GM19035 (cell line): ENCODE data around the gene CFDP1.
"Not testable (repeated sequence)": the region's sequence is repeated elsewhere in the genome, so short reads cannot be mapped to it uniquely, and the experiment has no call there.

Experiments used
- ATAC-seq: cut with Tn5 transposase; IDR thresholded peaks from one replicate; pipeline ENCODE4 v1.9.1; 2021; ENCODE audit not compliant: unreplicated experiment

CFDP1 gene

GRCh38 chr16:75304521-75305363 lies 128.6 kb downstream of the CFDP1 start:
- no peak for ATAC-seq

GRCh38 chr16:75301804-75302203 lies 131.5 kb downstream of the CFDP1 start:
- ATAC-seq: no peak

- ATAC-seq: no peak
Observed at GRCh38 chr16:75298267-75298666, 135.0 kb downstream of the CFDP1 start.

GRCh38 chr16:75296606-75297005 lies 136.7 kb downstream of the CFDP1 start:
- no peak for ATAC-seq

GRCh38 chr16:75294773-75295459 lies 138.4 kb downstream of the CFDP1 start:
- ATAC-seq: no peak

- no peak for ATAC-seq
Observed at GRCh38 chr16:75293772-75294171, 139.5 kb downstream of the CFDP1 start.

GRCh38 chr16:75293173-75293572 lies 140.1 kb downstream of the CFDP1 start:
- no peak for ATAC-seq

GRCh38 chr16:75292691-75293090 lies 140.6 kb downstream of the CFDP1 start:
- ATAC-seq: no peak

GRCh38 chr16:75289189-75289588 lies 144.1 kb downstream of the CFDP1 start:
- ATAC-seq: no peak

- ATAC-seq: no peak
Observed at GRCh38 chr16:75288596-75289120, 144.6 kb downstream of the CFDP1 start.

- ATAC-seq: no peak
Observed at GRCh38 chr16:75288181-75288580, 145.1 kb downstream of the CFDP1 start.

GRCh38 chr16:75287708-75288107 lies 145.6 kb downstream of the CFDP1 start:
- ATAC-seq: no peak

- ATAC-seq: no peak
Observed at GRCh38 chr16:75286389-75286788, 146.9 kb downstream of the CFDP1 start.

- ATAC-seq: no peak
Observed at GRCh38 chr16:75282466-75283281, 150.6 kb downstream of the CFDP1 start.

GRCh38 chr16:75281826-75282225 lies 151.5 kb downstream of the CFDP1 start:
- no peak for ATAC-seq

GRCh38 chr16:75281009-75281408 lies 152.3 kb downstream of the CFDP1 start:
- ATAC-seq: not testable (repeated sequence)

GRCh38 chr16:75280331-75280804 lies 152.9 kb downstream of the CFDP1 start:
- no peak for ATAC-seq

- no peak for ATAC-seq
Observed at GRCh38 chr16:75279305-75279704, 154.0 kb downstream of the CFDP1 start.

GRCh38 chr16:75273054-75273925 lies 160.0 kb downstream of the CFDP1 start:
- ATAC-seq: no peak

GRCh38 chr16:75272629-75273028 lies 160.7 kb downstream of the CFDP1 start:
- ATAC-seq: not testable (repeated sequence)
